ENCODE data around the gene KITLG.

DNA sequence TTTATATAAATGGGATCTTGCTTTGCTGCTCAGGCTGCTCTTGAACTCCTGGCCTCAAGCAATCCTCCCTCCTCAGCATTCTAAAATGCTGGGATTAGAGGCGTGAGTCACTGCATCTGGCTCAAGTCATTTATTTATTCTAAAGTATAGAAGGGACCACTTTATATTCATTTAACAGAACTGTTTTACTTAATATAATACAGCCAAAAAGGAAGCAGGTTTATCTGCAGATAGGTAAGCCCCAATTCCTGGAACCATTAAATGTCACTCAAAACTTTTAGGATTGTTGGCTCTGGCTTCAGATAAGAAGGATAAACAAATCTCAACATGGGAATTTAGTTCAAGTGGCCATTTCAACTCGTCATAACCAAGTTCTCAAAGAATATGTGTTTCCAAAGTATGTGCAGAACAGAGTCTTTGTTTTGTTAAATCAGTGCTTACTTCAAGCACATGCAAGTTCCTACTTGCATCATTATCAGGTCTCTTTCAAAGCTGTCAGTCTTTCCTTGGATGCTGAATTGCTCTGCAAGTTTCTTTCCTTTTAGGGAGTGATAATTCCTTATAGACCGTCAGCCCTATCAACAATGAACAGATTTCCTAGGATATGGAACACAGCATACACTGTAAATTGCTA lies 60.4 kb downstream of the KITLG start:
- TF ChIP-seq, protein P1, sequence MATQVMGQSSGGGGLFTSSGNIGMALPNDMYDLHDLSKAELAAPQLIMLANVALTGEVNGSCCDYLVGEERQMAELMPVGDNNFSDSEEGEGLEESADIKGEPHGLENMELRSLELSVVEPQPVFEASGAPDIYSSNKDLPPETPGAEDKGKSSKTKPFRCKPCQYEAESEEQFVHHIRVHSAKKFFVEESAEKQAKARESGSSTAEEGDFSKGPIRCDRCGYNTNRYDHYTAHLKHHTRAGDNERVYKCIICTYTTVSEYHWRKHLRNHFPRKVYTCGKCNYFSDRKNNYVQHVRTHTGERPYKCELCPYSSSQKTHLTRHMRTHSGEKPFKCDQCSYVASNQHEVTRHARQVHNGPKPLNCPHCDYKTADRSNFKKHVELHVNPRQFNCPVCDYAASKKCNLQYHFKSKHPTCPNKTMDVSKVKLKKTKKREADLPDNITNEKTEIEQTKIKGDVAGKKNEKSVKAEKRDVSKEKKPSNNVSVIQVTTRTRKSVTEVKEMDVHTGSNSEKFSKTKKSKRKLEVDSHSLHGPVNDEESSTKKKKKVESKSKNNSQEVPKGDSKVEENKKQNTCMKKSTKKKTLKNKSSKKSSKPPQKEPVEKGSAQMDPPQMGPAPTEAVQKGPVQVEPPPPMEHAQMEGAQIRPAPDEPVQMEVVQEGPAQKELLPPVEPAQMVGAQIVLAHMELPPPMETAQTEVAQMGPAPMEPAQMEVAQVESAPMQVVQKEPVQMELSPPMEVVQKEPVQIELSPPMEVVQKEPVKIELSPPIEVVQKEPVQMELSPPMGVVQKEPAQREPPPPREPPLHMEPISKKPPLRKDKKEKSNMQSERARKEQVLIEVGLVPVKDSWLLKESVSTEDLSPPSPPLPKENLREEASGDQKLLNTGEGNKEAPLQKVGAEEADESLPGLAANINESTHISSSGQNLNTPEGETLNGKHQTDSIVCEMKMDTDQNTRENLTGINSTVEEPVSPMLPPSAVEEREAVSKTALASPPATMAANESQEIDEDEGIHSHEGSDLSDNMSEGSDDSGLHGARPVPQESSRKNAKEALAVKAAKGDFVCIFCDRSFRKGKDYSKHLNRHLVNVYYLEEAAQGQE (IDR thresholded peaks at IDR 0.05; ENCODE audit: insufficient read depth in 1 of 2, low read depth in 2 of 2, low read length in 1 of 2), result no peak
- no peak for TF ChIP-seq POLR2AphosphoS5 (IDR thresholded peaks at IDR 0.05; ENCODE audit: low read depth, low read length)
- TF ChIP-seq, protein P2, sequence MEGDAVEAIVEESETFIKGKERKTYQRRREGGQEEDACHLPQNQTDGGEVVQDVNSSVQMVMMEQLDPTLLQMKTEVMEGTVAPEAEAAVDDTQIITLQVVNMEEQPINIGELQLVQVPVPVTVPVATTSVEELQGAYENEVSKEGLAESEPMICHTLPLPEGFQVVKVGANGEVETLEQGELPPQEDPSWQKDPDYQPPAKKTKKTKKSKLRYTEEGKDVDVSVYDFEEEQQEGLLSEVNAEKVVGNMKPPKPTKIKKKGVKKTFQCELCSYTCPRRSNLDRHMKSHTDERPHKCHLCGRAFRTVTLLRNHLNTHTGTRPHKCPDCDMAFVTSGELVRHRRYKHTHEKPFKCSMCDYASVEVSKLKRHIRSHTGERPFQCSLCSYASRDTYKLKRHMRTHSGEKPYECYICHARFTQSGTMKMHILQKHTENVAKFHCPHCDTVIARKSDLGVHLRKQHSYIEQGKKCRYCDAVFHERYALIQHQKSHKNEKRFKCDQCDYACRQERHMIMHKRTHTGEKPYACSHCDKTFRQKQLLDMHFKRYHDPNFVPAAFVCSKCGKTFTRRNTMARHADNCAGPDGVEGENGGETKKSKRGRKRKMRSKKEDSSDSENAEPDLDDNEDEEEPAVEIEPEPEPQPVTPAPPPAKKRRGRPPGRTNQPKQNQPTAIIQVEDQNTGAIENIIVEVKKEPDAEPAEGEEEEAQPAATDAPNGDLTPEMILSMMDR (IDR thresholded peaks at IDR 0.05), result no peak
- no peak for TF ChIP-seq SIN3A (IDR thresholded peaks at IDR 0.05; ENCODE audit: borderline replicate concordance, insufficient read depth, low read depth, low read length)
